ENCODE data around the gene HS6ST2.
"Not testable (repeated sequence)": the region's sequence is repeated elsewhere in the genome, so short reads cannot be mapped to it uniquely, and the experiment has no call there.

The HS6ST2 gene

GRCh38 chrX:132945055-132945599 lies 13.3 kb downstream of the HS6ST2 start:
- in situ Hi-C loops (cut with MboI; ENCODE audit: low sequenced_read_pairs), result not testable (repeated sequence)

GRCh38 chrX:132940727-132941327 lies 17.6 kb downstream of the HS6ST2 start:
- in situ Hi-C loops (cut with MboI; ENCODE audit: low sequenced_read_pairs), result no loop called here

- in situ Hi-C loops (cut with MboI; ENCODE audit: low sequenced_read_pairs), result no loop called here
Measured at GRCh38 chrX:132933170-132933569, 25.3 kb downstream of the HS6ST2 start.

GRCh38 chrX:132924426-132924825 lies 34.0 kb downstream of the HS6ST2 start:
- in situ Hi-C loops (cut with MboI; ENCODE audit: low sequenced_read_pairs), result no loop called here

- in situ Hi-C loops (cut with MboI; ENCODE audit: low sequenced_read_pairs), result no loop called here
Measured at GRCh38 chrX:132918523-132918922, 39.9 kb downstream of the HS6ST2 start.

GRCh38 chrX:132916349-132916748 lies 42.1 kb downstream of the HS6ST2 start:
- in situ Hi-C loops (cut with MboI; ENCODE audit: low sequenced_read_pairs), result no loop called here

- in situ Hi-C loops (cut with MboI; ENCODE audit: low sequenced_read_pairs), result no loop called here
Measured at GRCh38 chrX:132909643-132910042, 48.8 kb downstream of the HS6ST2 start.

- in situ Hi-C loops (cut with MboI; ENCODE audit: low sequenced_read_pairs), result no loop called here
Measured at GRCh38 chrX:132908891-132909290, 49.5 kb downstream of the HS6ST2 start.

- in situ Hi-C loops (cut with MboI; ENCODE audit: low sequenced_read_pairs), result no loop called here
Measured at GRCh38 chrX:132900633-132901293, 57.7 kb downstream of the HS6ST2 start.

- in situ Hi-C loops (cut with MboI; ENCODE audit: low sequenced_read_pairs), result no loop called here
Measured at GRCh38 chrX:132887569-132887968, 70.9 kb downstream of the HS6ST2 start.

- in situ Hi-C loops (cut with MboI; ENCODE audit: low sequenced_read_pairs), result no loop called here
Measured at GRCh38 chrX:132883358-132883915, 75.0 kb downstream of the HS6ST2 start.

GRCh38 chrX:132880753-132881152 lies 77.7 kb downstream of the HS6ST2 start:
- in situ Hi-C loops (cut with MboI; ENCODE audit: low sequenced_read_pairs), result not testable (repeated sequence)

GRCh38 chrX:132877954-132878536 lies 80.4 kb downstream of the HS6ST2 start:
- in situ Hi-C loops (cut with MboI; ENCODE audit: low sequenced_read_pairs), result no loop called here

- in situ Hi-C loops (cut with MboI; ENCODE audit: low sequenced_read_pairs), result no loop called here
Measured at GRCh38 chrX:132876523-132877338, 81.7 kb downstream of the HS6ST2 start.

- in situ Hi-C loops (cut with MboI; ENCODE audit: low sequenced_read_pairs), result no loop called here
Measured at GRCh38 chrX:132875650-132876522, 82.5 kb downstream of the HS6ST2 start.

GRCh38 chrX:132862562-132862961 lies 95.9 kb downstream of the HS6ST2 start:
- in situ Hi-C loops (cut with MboI; ENCODE audit: low sequenced_read_pairs), result no loop called here

GRCh38 chrX:132861076-132861475 lies 97.4 kb downstream of the HS6ST2 start:
- in situ Hi-C loops (cut with MboI; ENCODE audit: low sequenced_read_pairs), result no loop called here

GRCh38 chrX:132860200-132860599 lies 98.2 kb downstream of the HS6ST2 start:
- in situ Hi-C loops (cut with MboI; ENCODE audit: low sequenced_read_pairs), result no loop called here

- in situ Hi-C loops (cut with MboI; ENCODE audit: low sequenced_read_pairs), result no loop called here
Measured at GRCh38 chrX:132858018-132858417, 100.4 kb downstream of the HS6ST2 start.

- in situ Hi-C loops (cut with MboI; ENCODE audit: low sequenced_read_pairs), result no loop called here
Measured at GRCh38 chrX:132855780-132856341, 102.6 kb downstream of the HS6ST2 start.

Measured in hTERT RPE-1 (cell line).